Measurements from ENCODE around the gene STX4.

The STX4 gene

DNA sequence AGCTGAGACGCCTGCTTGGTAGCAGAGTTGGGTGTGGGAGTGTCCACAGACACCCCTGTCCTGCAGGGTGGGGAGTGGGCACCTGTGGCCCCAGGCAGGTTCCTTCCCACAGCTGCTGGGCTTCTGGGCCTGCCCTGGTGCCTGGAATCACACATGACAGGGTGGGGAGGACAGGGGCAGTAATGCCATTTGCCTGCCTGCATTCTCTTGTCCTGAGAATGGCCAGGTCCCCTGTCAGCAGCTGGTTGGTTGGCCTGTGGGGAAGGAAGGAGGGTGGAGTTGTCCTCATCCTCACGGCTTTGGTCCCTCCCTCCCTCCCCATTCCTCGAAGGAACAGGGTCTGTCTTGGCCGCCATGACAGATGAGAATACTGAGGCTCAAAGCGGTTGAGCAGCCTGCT lies 50.2 kb downstream of the STX4 start:
- H3K27ac ChIP-seq (ENCODE audit: insufficient read depth, low read length, poor library complexity, severe bottlenecking), result no peak overlapping the region
- H3K4me1 ChIP-seq (ENCODE audit: control insufficient read depth, insufficient read depth, low read length, poor library complexity, severe bottlenecking), result no peaks in the 10 kb centered on the region
- peaks cover 38% of the 10 kb centered on the region for H3K36me3 ChIP-seq (ENCODE audit: control insufficient read depth, insufficient read depth, low read length)
- H3K9me3 ChIP-seq (ENCODE audit: control insufficient read depth, low read length), result no peaks in the 10 kb centered on the region
- H3K27me3 ChIP-seq (replicated peaks; ENCODE audit: control insufficient read depth, insufficient read depth, low read length, poor library complexity, severe bottlenecking), result no peaks in the 10 kb centered on the region
- H3K4me3 ChIP-seq (ENCODE audit: insufficient read depth, low read depth, low read length, poor library complexity, severe bottlenecking), result no peak overlapping the region
- no peak for DNase-seq

DNA sequence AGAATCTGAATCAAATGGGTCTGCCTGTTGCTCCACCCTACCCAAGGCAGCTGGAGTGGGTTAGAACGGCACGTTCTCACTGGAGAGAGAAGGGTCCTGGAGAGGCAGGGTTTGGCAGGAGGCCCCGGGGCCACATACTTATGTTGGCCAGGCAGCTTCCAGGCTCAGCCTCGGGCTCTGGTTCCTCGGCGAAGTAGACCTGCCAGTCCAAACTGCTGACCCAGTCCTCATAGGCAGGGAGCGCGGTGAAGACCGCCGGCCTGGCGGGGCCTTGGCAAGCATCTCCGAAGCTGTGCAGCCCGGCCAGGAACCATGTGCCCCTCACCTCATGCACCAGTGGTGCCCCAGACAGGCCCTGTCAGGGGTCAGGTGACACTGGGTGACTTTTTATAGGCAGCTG lies 50.6 kb downstream of the STX4 start:
- no peaks in the 10 kb centered on the region for H3K27me3 ChIP-seq (replicated peaks; ENCODE audit: control insufficient read depth, insufficient read depth, low read length, poor library complexity, severe bottlenecking)
- DNase-seq, result no peak
- H3K36me3 ChIP-seq (ENCODE audit: control insufficient read depth, insufficient read depth, low read length), result peaks cover 34% of the 10 kb centered on the region
- H3K9me3 ChIP-seq (ENCODE audit: control insufficient read depth, low read length), result no peaks in the 10 kb centered on the region
- H3K27ac ChIP-seq (ENCODE audit: insufficient read depth, low read length, poor library complexity, severe bottlenecking), result no peak overlapping the region
- no peaks in the 10 kb centered on the region for H3K4me1 ChIP-seq (ENCODE audit: control insufficient read depth, insufficient read depth, low read length, poor library complexity, severe bottlenecking)
- no peak overlapping the region for H3K4me3 ChIP-seq (ENCODE audit: insufficient read depth, low read depth, low read length, poor library complexity, severe bottlenecking)

- H3K9me3 ChIP-seq (ENCODE audit: control insufficient read depth, low read length), result no peaks in the 10 kb centered on the region
- no peaks in the 10 kb centered on the region for H3K4me1 ChIP-seq (ENCODE audit: control insufficient read depth, insufficient read depth, low read length, poor library complexity, severe bottlenecking)
- H3K4me3 ChIP-seq (ENCODE audit: insufficient read depth, low read depth, low read length, poor library complexity, severe bottlenecking), result no peak overlapping the region
- H3K36me3 ChIP-seq (ENCODE audit: control insufficient read depth, insufficient read depth, low read length), result peaks cover 28% of the 10 kb centered on the region
- no peak for DNase-seq
- no peak overlapping the region for H3K27ac ChIP-seq (ENCODE audit: insufficient read depth, low read length, poor library complexity, severe bottlenecking)
- no peaks in the 10 kb centered on the region for H3K27me3 ChIP-seq (replicated peaks; ENCODE audit: control insufficient read depth, insufficient read depth, low read length, poor library complexity, severe bottlenecking)
Observed at GRCh38 chr16:31084584-31085302, 51.4 kb downstream of the STX4 start.

DNA sequence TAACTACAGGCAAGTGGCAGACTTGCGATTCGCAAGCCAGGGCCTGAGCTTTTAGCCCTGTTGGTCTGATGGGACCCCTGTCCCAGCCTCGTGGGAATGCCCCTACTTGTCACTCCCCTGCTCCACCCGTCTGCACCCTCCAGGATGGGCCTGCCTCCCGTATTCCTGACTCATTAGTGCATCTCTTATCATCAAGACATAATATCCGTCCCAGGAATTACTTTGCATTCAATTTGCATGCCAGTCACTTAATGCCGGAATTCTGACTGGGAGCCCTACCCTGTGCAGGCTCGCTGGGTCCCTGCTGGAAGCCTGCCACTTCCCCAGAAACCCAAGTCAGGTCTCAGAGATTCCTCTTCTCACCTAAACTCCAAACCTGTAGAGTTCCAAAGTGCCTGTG lies 52.1 kb downstream of the STX4 start:
- Histone ChIP-seq H3K4me1 (ENCODE audit: control insufficient read depth, insufficient read depth, low read length, poor library complexity, severe bottlenecking) (no peaks in the 10 kb centered on the region), H3K4me3 (ENCODE audit: insufficient read depth, low read depth, low read length, poor library complexity, severe bottlenecking) (no peak overlapping the region), H3K9me3 (ENCODE audit: control insufficient read depth, low read length) (no peaks in the 10 kb centered on the region), H3K27ac (ENCODE audit: insufficient read depth, low read length, poor library complexity, severe bottlenecking) (no peak overlapping the region), H3K27me3 (replicated peaks; ENCODE audit: control insufficient read depth, insufficient read depth, low read length, poor library complexity, severe bottlenecking) (no peaks in the 10 kb centered on the region), H3K36me3 (ENCODE audit: control insufficient read depth, insufficient read depth, low read length) (peaks cover 28% of the 10 kb centered on the region)
- DNase-seq, result no peak

DNA sequence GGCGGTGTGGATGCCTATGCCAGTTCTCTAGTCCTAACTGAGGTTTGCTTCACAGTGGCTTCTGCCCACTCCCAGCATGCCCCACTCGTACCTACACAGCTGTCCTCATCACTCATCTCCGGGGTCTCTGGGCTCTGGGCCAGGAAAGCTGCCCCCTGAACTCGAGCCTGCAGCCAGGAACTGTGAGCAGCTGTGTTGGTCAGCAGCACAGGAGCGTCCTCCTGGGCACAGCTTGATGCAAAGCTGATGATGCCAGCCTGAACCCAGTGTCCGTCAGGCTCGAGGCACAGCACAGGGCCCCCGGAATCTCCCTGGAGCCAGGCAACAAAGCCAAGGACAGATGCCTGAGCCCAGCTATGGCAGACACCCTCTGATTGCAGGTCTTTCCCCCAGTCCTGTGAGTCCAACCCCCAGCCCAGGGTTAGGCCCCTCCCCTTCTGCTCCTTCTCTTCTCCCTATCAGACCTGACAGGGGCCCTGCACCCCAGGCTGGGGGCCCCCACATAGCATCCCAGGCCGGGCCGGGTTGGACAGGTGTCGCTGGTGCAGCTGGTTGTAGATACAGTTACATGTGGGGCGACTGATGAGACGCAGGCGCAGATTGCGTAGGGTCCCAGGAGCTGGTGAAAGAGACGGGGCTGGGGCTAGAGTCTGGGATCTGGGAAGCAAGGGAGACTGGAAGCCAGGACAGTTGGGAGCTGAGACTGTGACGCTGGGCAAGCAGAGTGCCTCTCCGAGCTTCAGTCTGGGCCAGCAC lies 52.7 kb downstream of the STX4 start:
- no peak for DNase-seq
- Histone ChIP-seq H3K27me3 (replicated peaks; ENCODE audit: control insufficient read depth, insufficient read depth, low read length, poor library complexity, severe bottlenecking) (no peaks in the 10 kb centered on the region), H3K4me3 (ENCODE audit: insufficient read depth, low read depth, low read length, poor library complexity, severe bottlenecking) (no peak overlapping the region), H3K27ac (ENCODE audit: insufficient read depth, low read length, poor library complexity, severe bottlenecking) (no peak overlapping the region), H3K9me3 (ENCODE audit: control insufficient read depth, low read length) (no peaks in the 10 kb centered on the region), H3K4me1 (ENCODE audit: control insufficient read depth, insufficient read depth, low read length, poor library complexity, severe bottlenecking) (no peaks in the 10 kb centered on the region), H3K36me3 (ENCODE audit: control insufficient read depth, insufficient read depth, low read length) (peaks cover 28% of the 10 kb centered on the region)

GRCh38 chr16:31086629-31086906 lies 53.2 kb downstream of the STX4 start:
- Histone ChIP-seq H3K9me3 (ENCODE audit: control insufficient read depth, low read length) (no peaks in the 10 kb centered on the region), H3K36me3 (ENCODE audit: control insufficient read depth, insufficient read depth, low read length) (peaks cover 29% of the 10 kb centered on the region), H3K4me1 (ENCODE audit: control insufficient read depth, insufficient read depth, low read length, poor library complexity, severe bottlenecking) (no peaks in the 10 kb centered on the region), H3K27me3 (replicated peaks; ENCODE audit: control insufficient read depth, insufficient read depth, low read length, poor library complexity, severe bottlenecking) (no peaks in the 10 kb centered on the region), H3K4me3 (ENCODE audit: insufficient read depth, low read depth, low read length, poor library complexity, severe bottlenecking) (no peak overlapping the region), H3K27ac (ENCODE audit: insufficient read depth, low read length, poor library complexity, severe bottlenecking) (no peak overlapping the region)
- no peak for DNase-seq

DNA sequence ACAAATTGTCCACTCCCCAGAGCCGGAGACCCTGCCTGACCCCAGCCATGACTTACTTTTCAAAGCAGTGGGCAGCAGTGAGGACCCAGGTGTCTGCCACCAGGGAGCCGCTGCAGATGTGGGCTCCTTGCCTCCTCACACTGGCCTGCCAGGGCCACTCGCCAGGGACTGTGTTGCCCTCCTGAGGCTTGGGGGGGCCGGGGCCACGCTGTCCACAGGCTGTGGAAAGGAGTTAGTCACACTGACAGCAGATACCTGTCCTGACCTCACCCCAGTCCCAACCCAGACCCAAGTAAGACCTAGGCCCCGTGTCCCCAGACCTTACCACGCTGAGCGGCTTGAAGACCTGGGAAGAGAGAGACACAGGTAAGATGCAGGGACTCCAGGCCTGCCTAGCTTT lies 54.1 kb downstream of the STX4 start:
- H3K27ac ChIP-seq (ENCODE audit: insufficient read depth, low read length, poor library complexity, severe bottlenecking), result no peak overlapping the region
- no peaks in the 10 kb centered on the region for H3K27me3 ChIP-seq (replicated peaks; ENCODE audit: control insufficient read depth, insufficient read depth, low read length, poor library complexity, severe bottlenecking)
- H3K9me3 ChIP-seq (ENCODE audit: control insufficient read depth, low read length), result no peaks in the 10 kb centered on the region
- H3K4me3 ChIP-seq (ENCODE audit: insufficient read depth, low read depth, low read length, poor library complexity, severe bottlenecking), result no peak overlapping the region
- no peaks in the 10 kb centered on the region for H3K4me1 ChIP-seq (ENCODE audit: control insufficient read depth, insufficient read depth, low read length, poor library complexity, severe bottlenecking)
- H3K36me3 ChIP-seq (ENCODE audit: control insufficient read depth, insufficient read depth, low read length), result peaks cover 25% of the 10 kb centered on the region
- DNase-seq, result no peak

- Histone ChIP-seq H3K9me3 (ENCODE audit: control insufficient read depth, low read length) (no peaks in the 10 kb centered on the region), H3K36me3 (ENCODE audit: control insufficient read depth, insufficient read depth, low read length) (peaks cover 26% of the 10 kb centered on the region), H3K4me1 (ENCODE audit: control insufficient read depth, insufficient read depth, low read length, poor library complexity, severe bottlenecking) (no peaks in the 10 kb centered on the region), H3K27me3 (replicated peaks; ENCODE audit: control insufficient read depth, insufficient read depth, low read length, poor library complexity, severe bottlenecking) (no peaks in the 10 kb centered on the region), H3K27ac (ENCODE audit: insufficient read depth, low read length, poor library complexity, severe bottlenecking) (no peak overlapping the region), H3K4me3 (ENCODE audit: insufficient read depth, low read depth, low read length, poor library complexity, severe bottlenecking) (no peak overlapping the region)
- DNase-seq, result no peak
Observed at GRCh38 chr16:31087971-31088370, 54.6 kb downstream of the STX4 start.

- no peak for DNase-seq
Observed at GRCh38 chr16:31088459-31089183, 55.3 kb downstream of the STX4 start, which contains the start of gene PRSS53. TSS of gene PRSS53 (minus strand) at chr16:31088943. CDS start at chr16:31088809, 134 bp downstream.

DNA sequence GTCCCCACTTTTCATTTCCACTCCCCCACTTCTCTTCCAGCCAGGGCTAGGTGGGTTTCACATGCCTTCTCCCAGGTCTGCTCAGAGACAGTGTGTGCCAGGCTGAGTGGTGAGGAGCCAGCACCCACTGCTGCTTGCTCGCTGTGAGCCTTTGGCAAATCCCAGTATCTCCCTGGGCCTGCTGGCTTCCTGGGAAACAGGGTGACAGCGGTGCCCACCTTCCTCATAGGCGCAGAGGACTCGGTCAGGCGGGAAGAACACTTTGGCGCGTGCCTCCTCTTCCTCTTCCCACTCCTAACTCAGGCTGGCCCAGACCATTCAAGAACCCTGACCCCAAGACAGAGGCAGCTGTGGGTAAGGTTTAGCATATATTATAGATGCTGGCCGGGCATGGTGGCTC lies 55.8 kb downstream of the STX4 start:
- Histone ChIP-seq H3K27me3 (replicated peaks; ENCODE audit: control insufficient read depth, insufficient read depth, low read length, poor library complexity, severe bottlenecking) (no peaks in the 10 kb centered on the region), H3K4me3 (ENCODE audit: insufficient read depth, low read depth, low read length, poor library complexity, severe bottlenecking) (no peak overlapping the region), H3K27ac (ENCODE audit: insufficient read depth, low read length, poor library complexity, severe bottlenecking) (no peak overlapping the region), H3K9me3 (ENCODE audit: control insufficient read depth, low read length) (no peaks in the 10 kb centered on the region), H3K4me1 (ENCODE audit: control insufficient read depth, insufficient read depth, low read length, poor library complexity, severe bottlenecking) (peaks cover 8% of the 10 kb centered on the region), H3K36me3 (ENCODE audit: control insufficient read depth, insufficient read depth, low read length) (peaks cover 22% of the 10 kb centered on the region)
- no peak for DNase-seq

More at GRCh38 chr16:31088459-31089183, 55.3 kb downstream of the STX4 start, which contains the start of gene PRSS53:
- no peak within 1 kb of the TSS for H3K27ac ChIP-seq (ENCODE audit: insufficient read depth, low read length, poor library complexity, severe bottlenecking)
- no peak within 1 kb of the TSS for H3K4me3 ChIP-seq (ENCODE audit: insufficient read depth, low read depth, low read length, poor library complexity, severe bottlenecking)
- H3K9me3 ChIP-seq (ENCODE audit: control insufficient read depth, low read length), result no peaks in the 10 kb centered on the region
- H3K4me1 ChIP-seq (ENCODE audit: control insufficient read depth, insufficient read depth, low read length, poor library complexity, severe bottlenecking), result peaks cover 4% of the 10 kb centered on the region
- H3K36me3 ChIP-seq (ENCODE audit: control insufficient read depth, insufficient read depth, low read length), result peaks cover 26% of the 10 kb centered on the region
- H3K27me3 ChIP-seq (replicated peaks; ENCODE audit: control insufficient read depth, insufficient read depth, low read length, poor library complexity, severe bottlenecking), result no peaks in the 10 kb centered on the region

Measured in effector memory CD4-positive, alpha-beta T cell (primary cell).